Stimulated activated CD4-positive, alpha-beta T cell treated with anti-CD3 and anti-CD28 coated beads, Interleukin-1b, Interleukin-23, amount 100 ng/mL, for 1 hour (primary cell): ENCODE measurements around the gene POT1.

Experiments
- DNase-seq, 2 donors: peaks; one replicate each; pipeline ENCODE4 v3.0.0-alpha.2; 2020; ENCODE audit warnings: low read depth in 2 of 2

POT1 gene

DNA sequence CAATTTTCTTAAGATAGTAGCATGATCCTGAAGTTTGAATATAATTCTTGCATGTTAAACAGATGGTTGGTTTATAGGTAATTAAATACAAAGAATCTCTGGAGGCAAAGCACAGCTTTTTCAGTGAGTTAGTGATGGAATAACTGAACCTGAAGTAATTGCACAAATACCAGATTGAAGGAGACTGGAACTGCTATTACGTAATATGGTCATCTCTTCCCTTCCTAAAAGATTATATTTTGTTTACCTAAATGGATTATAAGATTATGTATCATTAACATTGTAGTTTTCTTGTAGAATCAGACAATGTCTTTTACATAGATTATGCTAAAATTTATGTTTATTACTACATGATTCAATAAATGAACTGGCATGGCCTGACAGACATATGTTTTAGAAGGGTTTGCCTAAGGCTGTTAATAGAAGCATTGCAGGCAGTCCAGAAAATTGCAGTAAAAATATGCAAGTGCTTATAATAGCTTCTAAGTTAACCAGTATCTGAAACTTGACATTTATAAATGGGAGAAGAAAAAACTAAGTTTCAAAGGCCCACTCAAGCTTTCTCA is 128.2 kb downstream of the POT1 start:
- no peak for DNase-seq

DNA sequence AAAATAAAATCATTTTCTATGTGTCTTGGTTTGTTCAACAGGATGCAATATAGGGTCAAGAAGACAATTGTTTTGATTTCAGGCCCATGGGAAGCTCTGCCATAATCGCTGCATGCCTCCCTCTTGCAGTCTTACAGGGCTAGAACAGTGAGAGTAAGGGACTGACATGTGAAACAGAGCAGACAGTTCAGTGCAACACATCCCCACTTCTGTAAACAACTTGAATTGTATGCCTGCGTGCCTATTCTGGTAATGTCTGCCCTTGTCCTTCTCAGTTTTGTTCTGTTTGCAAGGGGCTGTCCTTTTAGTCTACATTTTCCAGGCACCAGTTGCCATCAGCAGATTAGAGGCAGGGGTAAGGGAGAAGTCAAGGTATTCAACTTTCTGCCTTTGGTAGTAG is 129.2 kb downstream of the POT1 start:
- no peak for DNase-seq

DNA sequence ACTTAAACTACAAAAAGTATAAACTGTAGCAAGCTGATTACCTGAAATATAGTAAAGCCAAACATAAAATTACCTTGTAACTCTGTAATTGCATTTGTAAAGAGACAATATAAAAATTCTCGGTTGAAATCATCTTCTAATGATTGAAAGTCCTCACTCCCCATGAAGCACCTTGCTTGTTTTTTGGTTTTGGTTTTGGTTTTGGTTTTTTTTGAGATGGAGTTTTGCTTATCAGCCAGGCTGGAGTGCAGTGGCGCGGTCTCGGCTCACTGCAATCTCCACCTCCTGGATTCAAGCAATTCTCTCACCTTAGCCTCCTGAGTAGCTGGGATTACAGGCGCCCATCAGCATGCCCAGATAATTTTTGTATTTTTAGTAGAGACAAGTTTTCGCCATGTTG is 130.2 kb downstream of the POT1 start:
- DNase-seq = no peak

DNA sequence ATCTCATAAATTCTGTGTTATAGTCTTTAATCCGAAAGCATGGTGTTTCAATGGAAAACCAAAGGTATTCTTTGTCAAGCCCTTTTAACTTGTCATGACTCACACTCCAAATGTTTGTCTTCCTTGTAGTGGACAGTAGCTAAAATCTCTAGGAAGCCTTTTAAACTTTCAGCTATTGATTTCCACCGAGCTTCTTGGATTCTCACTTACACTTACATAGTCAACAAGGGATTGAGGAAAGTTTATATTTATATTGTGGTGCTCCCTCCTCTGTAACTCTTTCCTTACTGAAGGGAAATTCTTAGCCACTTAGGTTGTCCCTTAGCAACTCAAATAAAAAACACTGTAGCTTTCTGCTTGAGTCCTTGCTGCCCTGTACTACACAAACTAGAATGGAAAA is 132.9 kb downstream of the POT1 start:
- DNase-seq = no peak

DNA sequence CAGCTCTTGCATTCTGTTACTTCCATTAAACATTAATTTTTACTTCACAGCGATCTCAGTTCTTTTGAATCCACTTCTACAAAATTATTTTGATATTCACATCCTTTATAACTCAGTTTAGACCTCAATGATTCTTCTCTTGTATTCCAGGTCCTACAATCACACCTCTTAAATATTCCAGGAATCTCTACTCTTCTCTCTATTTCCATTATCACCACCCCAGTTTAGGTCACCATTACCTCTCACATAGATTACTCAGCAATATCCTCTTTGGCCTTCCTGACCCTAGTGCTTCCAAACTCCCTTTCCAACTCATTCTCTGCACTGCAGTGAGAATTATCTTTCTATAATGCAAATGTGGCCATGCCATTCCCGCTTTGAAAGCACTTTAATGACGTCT is 136.9 kb downstream of the POT1 start:
- no peak for DNase-seq

DNA sequence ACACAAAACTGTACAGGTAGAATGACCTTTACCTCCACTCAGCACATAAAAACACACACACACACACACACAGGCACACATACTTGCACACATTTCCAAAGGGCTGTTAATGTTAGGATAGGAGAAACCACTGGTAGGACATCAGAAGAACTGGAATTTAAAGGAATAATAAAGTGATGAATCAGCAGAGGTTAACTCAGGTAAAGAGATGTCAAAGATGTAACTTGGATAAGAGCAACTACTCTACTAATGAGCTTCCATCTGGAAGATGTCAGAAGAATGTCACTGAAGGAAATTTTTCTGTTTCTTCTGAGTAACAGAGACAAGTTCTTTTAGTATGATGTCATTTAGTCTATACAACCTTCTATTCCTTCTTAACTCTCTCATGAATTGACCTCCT is 137.6 kb downstream of the POT1 start:
- no peak for DNase-seq

DNA sequence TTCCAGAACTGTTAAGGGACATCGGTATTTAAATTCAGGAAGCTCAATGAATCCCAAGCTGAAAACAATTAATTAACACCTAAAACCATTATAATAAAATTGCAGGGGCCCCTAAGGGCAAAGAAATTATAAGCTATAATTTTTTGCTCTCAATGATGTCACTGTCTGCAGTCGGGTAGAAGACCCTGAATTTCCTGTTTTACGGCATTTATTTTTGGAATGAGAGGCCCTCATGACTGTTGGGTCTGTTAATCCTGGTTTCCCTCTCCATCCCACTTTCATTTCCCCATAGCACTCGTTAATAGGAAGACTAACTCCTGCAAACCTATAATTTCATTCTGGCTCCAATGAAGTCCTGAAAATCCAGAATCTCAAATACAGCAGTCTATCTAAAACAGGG is 138.2 kb downstream of the POT1 start:
- no peak for DNase-seq

DNA sequence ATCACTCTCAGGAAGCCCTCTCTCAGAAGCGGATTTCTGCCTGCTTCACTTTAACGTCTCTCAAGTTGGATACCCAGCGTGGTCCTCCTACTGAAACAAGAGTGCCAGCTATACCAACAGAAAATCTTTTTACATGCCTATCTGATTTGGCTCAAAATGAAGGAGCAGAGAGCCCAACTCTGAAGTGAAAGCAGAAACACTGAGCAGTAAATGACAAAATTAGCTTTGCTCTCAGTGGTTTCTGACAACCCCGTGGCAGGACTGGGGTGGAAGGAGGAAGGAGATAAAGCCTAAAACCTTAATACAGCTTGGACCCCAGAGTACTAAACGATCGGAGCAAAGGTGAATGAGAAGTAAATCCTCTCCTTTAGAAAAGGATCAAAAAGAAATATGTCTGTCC is 139.0 kb downstream of the POT1 start:
- DNase-seq = no peak

DNA sequence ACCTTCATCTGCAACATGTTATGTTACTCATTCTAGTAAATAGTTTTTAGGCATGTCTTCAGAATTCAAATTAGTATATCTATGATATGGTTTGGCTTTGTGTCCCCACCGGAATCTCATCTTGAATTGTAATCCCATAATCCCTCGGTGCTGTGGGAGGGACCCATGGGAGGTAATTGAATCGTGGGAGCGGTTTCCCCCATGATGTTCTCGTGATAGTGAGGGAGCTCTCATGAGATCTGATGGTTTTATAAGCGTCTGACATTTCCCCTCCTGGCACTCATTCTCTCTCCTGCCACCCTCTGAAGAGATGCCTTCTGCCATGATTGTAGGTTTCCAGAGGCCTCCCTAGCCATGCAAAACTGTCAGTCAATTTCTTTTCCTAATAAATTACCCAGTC is 143.6 kb downstream of the POT1 start:
- no peak for DNase-seq

DNA sequence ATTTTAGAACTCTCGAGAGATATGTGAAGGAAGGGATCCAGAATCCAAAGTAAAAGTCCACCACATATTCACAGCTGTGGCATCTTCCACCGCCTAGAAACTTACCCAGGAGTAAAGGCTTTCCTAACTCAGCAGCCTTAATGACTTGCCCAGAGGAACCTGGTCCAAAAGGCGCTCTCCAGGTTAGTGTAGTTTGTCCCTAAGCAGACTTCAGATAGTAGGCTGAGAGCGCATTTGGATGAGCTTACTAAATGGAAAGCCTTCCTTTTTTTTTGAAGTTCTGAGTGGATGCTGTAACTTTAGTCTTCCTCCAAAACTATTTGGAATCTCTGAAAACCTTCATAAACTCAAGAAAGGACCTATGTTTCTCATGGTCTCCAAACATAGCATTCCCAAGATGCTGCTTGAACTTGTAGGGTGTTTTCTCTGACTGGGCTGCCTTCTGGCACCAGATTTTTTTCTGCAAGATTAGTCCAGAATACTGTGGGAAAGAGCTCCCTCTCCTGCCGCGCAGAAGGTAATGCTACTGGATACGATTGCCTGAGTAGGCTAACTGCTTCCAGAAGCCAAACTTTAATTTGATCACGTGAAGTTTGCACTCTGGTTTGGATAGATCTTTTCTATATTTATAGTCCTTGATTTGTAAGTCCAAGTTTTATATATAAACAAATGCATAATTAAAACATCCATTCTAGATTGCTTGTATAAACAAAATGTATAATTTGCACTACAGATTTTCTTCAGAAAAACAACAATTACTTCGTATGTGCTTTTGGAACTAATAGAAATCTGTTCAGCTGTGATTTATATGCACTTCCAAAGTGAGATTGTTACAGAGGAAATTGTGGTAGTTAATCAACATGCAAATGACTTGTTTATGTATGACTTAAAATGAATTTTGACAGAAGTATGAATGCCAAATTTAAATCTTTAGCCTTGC is 144.5 kb downstream of the POT1 start:
- no peak for DNase-seq

DNA sequence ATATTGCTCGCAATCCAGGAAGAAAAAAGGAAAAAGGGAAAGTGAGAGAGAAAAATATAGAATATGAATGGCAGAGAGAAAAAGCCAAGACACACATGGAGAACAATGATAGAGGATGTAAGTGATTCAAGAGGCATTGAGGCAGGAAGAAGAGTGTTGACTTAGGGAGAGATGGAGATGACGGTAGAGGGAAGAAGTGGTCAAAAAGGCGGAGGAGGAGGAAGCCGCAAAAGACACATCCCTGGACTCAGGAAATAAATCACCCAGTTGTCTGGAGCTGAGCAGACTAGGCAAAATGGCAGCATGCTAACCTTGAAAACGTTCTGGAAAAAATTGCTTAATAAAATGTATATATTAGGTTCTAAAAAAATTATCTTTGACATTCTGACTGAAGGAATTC is 146.4 kb downstream of the POT1 start:
- DNase-seq = no peak

DNA sequence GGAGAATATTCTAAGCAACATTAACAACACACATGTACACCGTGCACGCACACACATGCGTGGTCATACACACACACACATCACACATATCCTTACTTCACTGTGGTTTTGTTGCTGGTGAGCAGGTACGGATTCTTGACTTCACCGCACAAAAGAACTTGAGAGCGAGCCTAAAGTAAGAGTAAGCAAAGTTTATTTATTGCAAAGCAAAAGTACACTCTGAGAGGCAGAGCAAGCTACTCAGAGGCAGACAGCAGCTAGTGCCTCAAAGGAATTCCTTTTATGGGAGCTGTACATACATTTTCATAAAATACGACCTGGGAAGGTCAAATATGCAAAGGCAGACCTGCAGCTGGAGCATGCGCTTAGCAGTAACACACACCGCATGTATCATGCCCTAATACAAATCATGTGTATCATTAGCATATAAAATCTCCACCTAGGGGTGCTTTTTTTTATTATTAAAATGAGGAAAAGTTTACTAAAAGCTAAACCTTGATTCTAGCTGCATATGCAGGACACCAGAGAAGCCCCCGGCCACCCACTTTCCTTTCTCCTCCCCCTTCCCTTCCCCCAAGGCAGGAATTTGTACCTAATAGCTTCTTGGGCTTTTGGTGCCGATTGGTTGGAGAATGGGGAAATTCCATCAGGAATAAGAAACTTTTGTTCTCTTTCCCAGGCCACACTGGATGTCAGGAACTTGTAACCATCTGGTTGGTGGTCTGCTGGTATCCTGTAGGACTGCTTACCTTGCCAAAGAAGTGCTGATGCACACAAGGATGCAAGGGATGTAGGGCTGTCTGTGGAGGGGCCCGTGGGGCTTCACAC is 147.5 kb downstream of the POT1 start:
- no peak for DNase-seq

DNA sequence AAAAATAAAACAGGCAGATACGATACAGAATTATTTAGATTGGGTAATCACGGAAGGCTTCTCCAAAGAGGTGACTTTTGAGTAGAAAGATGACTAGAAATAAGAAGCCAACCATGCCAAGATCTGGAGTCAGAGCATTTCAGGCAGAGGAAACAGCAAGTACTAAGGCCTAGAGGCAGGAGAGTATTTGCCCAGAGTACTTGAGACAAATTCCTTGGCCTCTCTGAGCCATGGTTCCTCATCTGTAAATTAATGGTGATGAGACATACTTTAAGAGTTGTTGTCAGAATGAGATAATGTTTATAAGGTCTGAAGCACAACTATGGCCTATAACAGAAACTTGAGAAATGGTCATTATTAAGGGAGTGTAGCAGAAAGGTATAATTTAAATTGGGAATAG is 148.2 kb downstream of the POT1 start:
- no peak for DNase-seq

DNA sequence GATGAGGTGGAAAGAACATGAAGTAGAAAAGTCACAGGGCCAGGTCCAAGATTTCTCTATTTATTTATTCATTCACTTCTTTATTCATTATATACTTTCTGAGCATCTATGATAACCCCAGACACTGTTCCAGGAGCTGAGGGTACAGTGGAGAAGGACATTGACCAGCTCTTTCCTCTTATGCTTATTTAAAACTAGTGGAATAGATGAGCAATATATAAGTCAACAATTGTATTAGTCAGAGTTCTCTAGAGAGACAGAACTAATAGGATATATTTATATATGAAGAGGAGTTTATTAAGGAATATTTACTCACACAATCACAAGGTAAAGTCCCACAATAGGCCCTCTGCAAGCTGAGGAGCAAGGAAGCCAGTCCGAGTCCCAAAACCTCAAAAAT is 149.0 kb downstream of the POT1 start:
- DNase-seq = no peak

DNA sequence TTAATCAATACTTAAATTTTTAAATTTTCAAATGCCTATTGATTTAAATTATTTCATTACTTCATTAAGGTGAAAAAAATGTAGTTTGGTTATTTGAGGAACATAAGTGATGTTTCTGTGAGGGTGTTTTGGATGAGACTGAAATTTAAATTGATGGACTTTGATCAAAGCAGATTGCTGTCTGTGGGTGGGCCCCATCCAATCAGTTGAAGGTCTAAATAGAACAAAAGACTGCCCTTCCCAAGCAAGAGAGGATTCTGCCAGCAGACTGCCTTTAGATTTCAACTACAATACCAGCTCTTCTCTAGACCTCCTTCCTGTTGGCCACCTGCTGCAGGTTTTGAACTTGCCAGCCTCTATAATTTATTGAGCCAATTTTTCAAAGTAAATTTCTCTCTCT is 149.6 kb downstream of the POT1 start:
- no peak for DNase-seq

DNA sequence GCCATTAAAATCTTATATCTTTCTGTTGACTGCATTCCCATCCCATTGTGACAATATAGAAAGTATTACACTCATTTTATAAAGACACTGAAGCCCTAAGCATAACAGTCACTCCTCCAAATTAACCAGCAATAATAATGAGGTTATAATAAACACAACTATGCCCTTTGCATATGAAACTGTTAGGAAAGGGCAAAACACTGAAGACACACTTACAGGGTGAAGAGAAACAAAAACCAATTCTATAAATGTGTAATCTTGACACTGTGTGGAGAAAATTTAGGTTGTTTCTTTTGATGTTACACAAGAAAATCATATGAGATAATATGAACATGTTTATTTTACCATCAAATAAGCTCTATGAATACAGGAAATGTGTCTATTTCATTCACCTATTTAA is 150.0 kb downstream of the POT1 start:
- no peak for DNase-seq

DNA sequence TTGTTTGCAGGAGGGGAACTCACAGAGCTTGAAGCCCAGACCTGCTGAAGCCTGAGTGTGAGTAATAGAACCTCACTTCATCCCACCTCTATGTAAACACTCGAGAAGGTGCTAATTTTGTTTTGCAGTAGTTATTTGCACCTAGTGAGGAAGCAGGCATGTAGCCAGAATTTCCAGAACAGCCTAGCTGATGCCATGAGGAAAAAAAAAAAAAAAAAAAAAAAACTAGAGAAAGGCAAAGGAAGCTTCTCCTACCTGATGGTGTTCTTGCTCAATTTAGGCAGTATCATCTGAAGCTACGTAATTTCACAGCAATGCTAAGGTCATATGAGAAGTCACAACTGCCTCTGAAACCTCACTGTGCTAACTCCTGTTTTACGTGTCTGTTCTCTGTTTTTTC is 150.4 kb downstream of the POT1 start:
- DNase-seq = no peak

DNA sequence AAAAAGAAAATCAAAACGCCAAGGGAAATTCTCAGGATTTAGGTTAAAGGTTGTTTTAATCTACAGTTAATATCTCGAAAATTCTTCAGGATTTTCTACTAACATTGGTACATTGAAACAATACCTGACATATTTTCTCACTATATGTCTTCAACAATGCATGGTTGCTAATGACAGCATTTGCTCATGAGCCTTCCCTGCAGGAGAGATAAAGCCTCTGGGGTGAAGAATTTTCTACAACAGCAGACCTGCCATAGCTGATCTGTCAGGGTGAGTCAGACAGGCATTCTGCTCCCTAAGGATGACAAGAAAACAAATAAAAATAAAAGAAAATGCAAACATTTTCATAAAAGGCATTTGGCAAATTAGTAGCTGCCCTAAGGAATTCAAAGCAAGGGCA is 152.4 kb downstream of the POT1 start:
- no peak for DNase-seq

DNA sequence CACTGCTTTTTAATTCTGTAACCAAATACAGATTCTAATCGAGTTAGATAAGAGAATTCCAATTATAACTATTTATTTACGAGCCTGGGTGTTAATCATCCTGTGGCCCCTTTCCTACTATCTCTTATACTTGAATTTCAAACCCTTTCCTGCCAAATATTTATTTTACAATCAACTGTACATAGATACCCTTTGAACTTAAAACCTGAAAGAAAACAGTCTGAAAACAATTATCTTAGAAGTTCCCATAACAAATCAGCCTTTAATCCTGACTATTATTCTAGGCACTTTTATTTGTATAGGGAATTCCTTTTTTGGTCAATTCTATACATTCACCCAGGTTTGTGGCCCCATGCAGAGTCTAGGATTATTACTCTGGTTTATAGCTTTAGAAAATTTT is 153.5 kb downstream of the POT1 start:
- no peak for DNase-seq

DNA sequence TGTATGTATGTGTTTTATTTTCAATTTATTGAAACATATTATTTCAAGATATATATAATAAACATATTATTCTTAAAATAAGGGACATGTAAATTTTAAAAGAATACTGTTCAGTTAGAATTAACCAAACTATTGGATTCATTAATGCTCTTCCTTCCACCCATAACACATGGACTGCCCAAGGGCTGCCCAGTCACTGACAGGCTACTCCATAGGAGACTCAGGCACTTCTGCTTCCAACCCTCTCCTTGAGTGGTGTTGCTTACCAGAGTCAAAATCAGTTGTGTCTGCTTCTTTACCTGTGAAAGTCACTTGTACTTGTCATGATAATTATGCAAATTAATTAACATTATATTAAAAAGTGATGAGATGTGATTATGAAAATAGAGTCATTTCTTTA is 154.2 kb downstream of the POT1 start:
- no peak for DNase-seq

DNA sequence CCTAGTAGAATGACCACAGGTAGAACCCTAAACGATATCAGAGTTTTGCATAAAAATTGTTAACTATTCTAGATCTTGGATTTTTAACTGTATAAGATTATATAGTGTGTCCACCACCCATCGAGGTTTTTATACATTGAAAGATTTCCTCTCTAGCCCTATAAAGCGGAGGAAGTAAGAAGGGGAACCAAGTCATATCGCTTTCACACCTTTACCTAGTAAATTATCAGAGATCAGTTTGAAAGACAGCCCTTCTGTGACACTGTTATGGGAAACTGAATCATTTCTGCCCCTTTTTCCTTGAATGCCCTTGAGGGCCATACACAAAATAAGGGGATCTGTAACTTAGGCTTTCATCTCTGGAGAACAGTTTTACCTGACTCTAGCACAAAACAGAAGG is 155.7 kb downstream of the POT1 start:
- no peak for DNase-seq

DNA sequence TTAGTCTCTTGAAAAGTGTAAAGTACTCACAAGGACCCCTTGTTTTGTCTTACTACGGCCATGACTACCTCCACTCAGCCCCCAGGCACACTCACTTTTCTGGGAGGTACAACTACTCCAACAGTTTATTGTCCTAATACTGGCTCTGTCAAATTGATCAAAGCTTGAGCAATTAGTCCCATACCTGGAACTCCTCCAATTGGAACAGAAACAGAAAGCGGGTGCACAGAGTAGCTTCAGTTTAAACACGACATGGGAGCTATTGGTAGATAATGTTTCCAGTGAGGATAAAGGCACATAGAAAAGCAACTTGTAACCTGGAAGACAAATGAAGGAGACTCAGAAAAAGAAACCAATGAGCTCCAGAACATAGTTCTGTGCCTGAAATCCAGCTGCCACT is 156.3 kb downstream of the POT1 start:
- no peak for DNase-seq
